ENCODE results near the gene DCAF16. TPM values are rescaled to one million over a fixed set of nuclear protein-coding genes. Genes with fewer than 3 reads are reported as not detected.

Gene DCAF16
- total RNA-seq, 1 donor: 27.1 TPM

DNA sequence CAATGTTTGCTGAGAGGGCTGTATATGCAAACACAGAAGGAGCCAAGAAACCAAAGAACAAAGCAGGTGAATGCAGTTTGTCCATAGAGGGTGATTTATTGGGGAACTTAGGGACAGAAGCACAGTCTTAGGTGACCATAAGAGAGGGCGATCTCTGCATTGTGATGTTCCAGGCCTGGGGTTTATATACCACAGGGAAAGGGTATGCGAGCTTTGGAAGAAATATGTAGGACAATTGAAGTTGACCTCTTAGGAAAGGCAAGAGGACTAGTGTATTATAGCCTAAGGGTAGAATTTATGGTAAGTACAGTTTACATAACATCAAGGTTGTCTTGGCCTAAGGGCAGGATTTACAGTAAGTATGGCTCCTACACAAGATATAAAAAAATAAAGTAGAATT, 56.9 kb downstream of the DCAF16 start:
- no peak overlapping the region for H3K4me3 ChIP-seq (ENCODE audit: low read depth, low read length)
- TF ChIP-seq, protein P1, sequence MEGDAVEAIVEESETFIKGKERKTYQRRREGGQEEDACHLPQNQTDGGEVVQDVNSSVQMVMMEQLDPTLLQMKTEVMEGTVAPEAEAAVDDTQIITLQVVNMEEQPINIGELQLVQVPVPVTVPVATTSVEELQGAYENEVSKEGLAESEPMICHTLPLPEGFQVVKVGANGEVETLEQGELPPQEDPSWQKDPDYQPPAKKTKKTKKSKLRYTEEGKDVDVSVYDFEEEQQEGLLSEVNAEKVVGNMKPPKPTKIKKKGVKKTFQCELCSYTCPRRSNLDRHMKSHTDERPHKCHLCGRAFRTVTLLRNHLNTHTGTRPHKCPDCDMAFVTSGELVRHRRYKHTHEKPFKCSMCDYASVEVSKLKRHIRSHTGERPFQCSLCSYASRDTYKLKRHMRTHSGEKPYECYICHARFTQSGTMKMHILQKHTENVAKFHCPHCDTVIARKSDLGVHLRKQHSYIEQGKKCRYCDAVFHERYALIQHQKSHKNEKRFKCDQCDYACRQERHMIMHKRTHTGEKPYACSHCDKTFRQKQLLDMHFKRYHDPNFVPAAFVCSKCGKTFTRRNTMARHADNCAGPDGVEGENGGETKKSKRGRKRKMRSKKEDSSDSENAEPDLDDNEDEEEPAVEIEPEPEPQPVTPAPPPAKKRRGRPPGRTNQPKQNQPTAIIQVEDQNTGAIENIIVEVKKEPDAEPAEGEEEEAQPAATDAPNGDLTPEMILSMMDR (IDR thresholded peaks at IDR 0.05; ENCODE audit: insufficient read depth, low read length): no peak
- no peak for DNase-seq (ENCODE audit: low read depth)

Other genes with a start within 250 kb of the DCAF16 start
- 76.9 and 306 TPM in 2 replicates for gene LAP3, start 233.6 kb downstream of the DCAF16 start, total RNA-seq (ENCODE audit: low replicate concordance)
- gene MED28, start 196.1 kb downstream of the DCAF16 start, total RNA-seq (ENCODE audit: low replicate concordance): 10.0 and 11.4 TPM in 2 replicates
- gene FAM184B, start 29.1 kb downstream of the DCAF16 start, total RNA-seq (ENCODE audit: low replicate concordance): not detected in 2 replicates
- 2.0 and 60.1 TPM in 2 replicates for gene NCAPG, start 222 bp upstream of the DCAF16 start, total RNA-seq (ENCODE audit: low replicate concordance)
- 6.7 and 11.0 TPM in 2 replicates for gene LCORL, start 211.0 kb upstream of the DCAF16 start, total RNA-seq (ENCODE audit: low replicate concordance)

Data from fibroblast of the aortic adventitia (primary cell).